NCI-H2107 treated with DMSO at 0.1 percent for 48 hours (cell line): ENCODE measurements around the gene POFUT1.
"Not testable (repeated sequence)": the region's sequence is repeated elsewhere in the genome, so short reads cannot be mapped to it uniquely, and the experiment has no call there.

Experiments
- DNase-seq: peaks from one replicate; lab custom pipeline; 2025; ENCODE audit not compliant: unreplicated experiment; lab: John Stamatoyannopoulos, UW

Gene POFUT1

DNA sequence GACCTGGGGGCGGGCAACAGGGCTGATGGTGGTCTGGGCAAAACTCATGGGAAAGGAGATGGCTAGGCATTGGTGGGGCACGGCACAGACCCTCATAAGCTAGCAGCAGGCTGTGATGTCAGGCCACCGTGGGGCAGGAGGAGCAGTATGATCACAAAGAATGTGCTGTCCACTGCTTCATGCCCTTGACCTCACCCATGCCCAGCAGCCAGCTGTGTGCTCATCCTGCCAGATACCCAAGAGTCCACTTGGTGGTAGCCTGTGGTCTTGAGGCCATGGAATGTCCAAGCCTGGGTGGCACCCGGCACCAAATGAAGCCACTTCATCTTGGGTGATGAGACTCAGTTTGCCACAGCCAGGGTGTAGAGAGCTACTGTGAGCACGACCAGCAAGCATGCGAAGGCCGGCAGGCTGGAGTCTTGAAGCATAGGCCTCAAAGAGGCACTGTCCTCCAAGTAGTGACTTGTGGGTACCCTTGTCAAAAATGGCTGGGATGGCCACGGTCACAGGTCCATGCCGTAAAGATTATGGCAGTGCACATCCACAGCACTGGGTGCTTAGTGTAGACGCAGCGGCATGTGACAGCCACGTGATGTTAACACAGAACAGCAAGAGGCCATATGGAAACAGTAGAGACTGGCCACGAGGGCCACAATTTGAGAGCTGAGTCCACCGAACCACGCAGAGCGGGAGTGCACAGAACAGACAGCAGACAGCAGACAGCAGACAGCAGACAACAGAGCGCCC lies 19.1 kb upstream of the POFUT1 start:
- no peak for DNase-seq

GRCh38 chr20:32189123-32189410 lies 18.6 kb upstream of the POFUT1 start:
- DNase-seq, result no peak

GRCh38 chr20:32189691-32190615 lies 17.7 kb upstream of the POFUT1 start:
- no peak for DNase-seq

DNA sequence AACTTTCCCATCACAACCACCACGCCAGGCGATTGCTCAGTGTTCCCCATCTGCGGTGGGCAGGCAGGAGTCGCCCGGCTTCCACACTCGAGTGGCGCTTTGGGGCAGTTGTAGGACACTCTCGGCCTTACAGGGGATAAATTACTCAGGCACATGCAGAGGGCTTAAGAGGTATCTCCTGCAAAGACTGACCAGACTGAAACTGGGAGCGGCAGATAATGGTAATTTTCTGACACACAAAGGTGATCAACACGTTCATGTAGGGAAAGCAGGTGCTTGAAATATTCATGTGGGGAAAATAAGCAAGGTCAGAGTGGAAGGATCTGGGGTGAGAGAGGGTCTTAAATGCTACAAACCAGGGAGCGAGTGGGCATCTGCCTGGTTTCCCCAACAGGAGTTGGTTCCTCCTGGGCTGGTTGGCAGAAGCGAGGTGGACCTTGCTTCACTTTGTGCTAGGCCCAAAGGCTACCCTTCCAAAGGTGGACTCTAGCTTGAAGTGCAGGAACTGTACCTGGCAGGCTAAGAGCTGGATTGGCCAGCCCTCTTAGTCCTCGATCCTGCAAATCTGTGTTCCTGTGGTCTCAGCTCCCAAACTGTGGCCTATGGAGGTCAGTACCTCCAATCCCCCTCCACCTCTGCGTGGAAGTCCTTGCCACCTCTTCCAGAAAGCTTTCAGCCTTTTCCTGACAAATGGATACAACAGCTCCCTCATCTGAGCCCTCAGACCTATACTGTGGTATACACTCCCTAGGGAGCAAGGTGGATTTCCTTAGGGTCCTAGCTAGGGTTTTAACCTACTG lies 16.9 kb upstream of the POFUT1 start:
- peak; percentile 17 for DNase-seq

GRCh38 chr20:32191422-32191821 lies 16.3 kb upstream of the POFUT1 start:
- no peak for DNase-seq

- DNase-seq, result no peak
These were observed 15.8 kb upstream of the POFUT1 start for GRCh38 chr20:32191873-32192272.

DNA sequence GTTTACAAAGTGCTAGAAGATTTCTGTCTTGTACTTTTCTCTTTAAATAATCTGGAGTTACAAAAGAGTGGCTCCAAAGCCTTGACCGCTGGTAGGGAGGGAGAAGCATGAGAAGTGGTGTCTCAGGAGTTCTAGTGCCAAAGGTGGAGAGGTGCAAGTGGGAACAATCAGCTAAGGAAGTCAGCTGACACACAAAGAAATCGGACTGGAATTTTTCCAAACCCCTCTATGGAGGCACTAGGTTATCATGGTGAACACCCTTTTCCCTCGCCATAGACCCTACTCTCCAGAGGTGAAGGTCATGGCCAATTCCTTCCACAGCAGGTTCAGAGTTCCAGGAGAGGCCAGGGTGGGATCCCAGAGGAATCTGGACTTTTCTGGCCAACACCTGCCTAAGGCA lies 15.0 kb upstream of the POFUT1 start:
- DNase-seq, result no peak

- not testable (repeated sequence) for DNase-seq
These were observed 14.3 kb upstream of the POFUT1 start for GRCh38 chr20:32193336-32193735.

GRCh38 chr20:32193996-32194395 lies 13.7 kb upstream of the POFUT1 start:
- no peak for DNase-seq

- no peak for DNase-seq
These were observed 12.1 kb upstream of the POFUT1 start for GRCh38 chr20:32195581-32195980.

DNA sequence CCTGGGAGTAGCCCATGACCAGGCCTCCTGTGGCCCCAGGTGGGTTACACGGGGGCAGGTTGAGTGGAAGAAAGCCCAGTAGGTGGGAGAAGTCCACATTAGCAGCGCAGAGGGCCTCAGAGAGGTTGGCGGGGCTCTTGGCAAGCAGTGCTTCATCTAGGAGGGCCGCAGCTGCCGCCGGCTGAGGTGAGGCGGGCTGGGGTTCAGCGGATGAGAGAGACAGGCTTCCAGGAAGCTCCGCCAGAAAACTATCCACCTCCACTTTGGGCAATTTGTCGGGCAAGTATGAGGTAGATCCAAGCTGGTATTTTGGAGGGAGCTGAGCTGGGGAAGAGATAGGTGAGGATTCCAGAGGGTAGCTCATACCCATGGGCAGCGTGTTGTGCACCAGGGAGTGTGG lies 11.1 kb upstream of the POFUT1 start:
- not testable (repeated sequence) for DNase-seq

DNA sequence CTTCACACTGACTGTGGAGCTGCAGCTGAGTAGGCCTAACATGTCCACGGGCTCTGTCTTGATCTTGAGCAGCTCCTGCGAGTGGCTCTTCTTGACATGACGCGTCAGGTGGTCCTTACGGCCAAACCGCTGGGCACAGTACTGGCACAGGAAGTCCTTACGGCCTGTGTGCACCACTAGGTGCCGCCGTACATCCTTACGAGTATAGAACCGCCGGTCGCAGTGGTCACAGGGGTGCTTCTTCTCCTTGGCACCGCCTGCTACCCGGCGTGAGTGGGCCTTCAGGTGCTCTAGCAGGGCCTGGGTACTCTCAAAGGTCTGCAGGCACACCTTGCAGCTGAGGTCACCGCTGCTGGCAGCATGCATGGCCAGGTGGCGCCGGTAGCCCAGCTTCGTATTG lies 10.5 kb upstream of the POFUT1 start:
- DNase-seq, result not testable (repeated sequence)

DNA sequence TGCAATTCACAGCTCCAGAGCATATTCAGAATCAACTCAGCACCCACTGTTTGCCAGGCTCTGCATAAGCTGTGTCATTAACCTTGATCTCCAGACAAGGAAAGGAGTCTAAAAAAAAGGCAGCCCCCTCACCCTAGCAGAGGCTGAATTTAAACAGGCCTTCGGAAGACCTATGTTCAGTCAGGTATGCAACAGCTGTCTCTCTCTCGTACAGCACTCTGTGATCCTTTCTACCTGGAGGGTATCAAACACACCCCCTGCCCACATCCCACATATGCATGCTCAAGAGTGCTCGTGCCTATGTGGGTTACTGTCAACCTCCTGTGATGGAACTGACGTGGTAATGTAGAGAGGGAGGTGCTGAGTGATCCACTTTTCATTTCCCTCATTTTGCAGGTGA lies 8.7 kb upstream of the POFUT1 start:
- no peak for DNase-seq

GRCh38 chr20:32201296-32201976 lies 6.2 kb upstream of the POFUT1 start:
- no peak for DNase-seq

- DNase-seq, result no peak
These were observed 5.7 kb upstream of the POFUT1 start for GRCh38 chr20:32201977-32202363.

DNA sequence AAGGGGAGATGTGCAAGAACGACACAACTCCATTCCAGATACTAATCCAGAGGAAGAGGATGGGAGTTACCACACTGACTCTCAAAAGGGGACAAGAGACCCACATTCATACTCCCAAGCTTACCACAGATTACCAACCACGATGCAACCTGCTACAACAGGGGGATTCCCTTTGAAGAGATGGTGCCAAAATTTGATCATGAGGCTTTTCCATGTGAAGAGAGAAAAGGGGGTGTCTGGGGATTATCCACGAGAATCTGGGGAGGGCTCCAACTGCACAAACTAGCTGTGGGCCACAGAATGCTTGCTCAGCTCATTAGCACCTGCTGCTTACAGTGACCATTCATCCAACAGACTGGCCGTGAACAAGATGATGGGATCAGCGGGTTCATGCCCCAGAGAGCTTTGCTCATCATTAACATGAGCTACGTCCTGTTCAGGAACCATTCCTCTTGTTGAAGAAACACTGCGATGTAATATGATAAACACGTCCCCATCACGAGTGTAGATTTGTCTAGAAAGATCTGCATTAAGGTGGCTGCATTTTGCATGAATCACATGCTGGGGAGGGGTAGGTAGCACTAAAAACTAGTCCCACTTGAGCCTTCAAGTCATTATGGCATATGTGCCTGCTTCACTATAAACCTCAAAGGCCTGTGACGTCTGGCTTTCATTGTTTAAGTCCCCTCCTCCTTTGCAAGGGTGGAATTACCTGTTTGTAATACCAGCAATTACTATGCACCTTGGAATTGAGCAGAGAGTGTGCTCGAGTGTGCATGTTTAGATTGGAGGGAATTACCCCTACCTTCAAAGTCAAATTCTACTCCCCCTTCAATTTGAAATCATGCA lies 4.1 kb upstream of the POFUT1 start:
- peak; percentile 20 for DNase-seq

GRCh38 chr20:32204205-32205109 lies 3.2 kb upstream of the POFUT1 start:
- DNase-seq, result no peak

DNA sequence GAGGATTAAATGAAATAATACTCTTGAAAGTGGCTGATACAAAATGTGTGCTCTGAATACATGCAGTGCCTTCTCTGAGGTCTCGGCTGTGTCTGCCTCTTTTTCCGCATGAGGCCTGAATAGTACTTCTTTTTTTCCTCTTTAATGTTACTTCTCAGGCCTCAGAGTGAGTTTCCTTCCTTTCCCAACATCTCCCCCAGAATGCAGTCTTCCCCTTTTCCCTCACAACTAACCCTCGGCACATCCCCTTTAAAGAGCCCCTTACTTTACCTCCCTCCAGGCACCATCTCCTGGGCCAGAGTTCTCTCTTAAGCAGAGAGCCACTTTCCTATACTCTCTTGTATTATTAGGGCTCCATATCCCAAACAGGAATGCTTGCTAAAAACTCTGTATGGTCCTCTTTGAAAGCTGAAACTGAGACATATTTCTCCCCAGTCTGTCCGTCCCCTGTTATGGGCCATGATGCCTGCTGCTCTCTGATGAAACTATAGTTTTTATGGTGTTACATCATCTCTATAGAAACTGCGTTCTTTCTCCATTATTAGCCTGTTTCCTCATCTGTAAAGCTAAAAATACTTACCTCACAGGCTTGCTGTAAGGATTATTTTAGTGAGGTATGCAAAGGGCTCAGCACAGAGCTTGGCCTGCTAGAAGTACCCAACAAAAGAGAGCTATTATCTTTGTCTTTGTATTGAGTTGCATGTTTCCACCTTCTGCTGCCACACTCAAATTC lies 2.4 kb upstream of the POFUT1 start:
- DNase-seq, result no peak
